Measurements from ENCODE around the gene NEUROG2. TPM values are rescaled to one million over a fixed set of nuclear protein-coding genes. Genes with fewer than 3 reads are reported as not detected.
"Not testable (repeated sequence)": the region's sequence is repeated elsewhere in the genome, so short reads cannot be mapped to it uniquely, and the experiment has no call there.

The NEUROG2 gene
- total RNA-seq, 1 experiment from 2014 or later, result not detected

DNA sequence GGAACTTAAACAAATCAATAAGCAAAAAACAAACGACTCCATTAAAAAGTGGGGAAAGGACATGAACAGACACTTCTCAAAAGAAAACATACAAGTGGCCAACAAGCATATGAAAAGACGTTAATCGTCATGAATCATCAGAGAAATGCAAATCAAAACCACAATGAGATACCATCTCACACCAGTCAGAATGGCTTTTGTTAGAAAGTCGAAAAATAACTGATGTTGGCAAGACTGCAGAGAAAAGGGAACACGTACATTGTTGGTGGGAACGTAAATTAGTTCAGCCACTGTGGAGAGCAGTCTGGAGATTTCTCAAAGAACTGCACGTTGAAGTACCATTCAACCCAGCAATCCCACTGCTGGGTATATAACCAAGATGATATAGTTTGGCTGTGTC lies 23.7 kb downstream of the NEUROG2 start:
- CTCF ChIA-PET, result no interaction called here
- H3K27ac Mint-ChIP-seq (ENCODE audit: unreplicated experiment), result no peak overlapping the region
- H3K36me3 Mint-ChIP-seq (ENCODE audit: insufficient read depth, unreplicated experiment), result no peaks in the 10 kb centered on the region
- no peaks in the 10 kb centered on the region for H3K4me1 Mint-ChIP-seq (ENCODE audit: low read depth, unreplicated experiment)
- H3K4me3 Mint-ChIP-seq (ENCODE audit: low read depth, unreplicated experiment), result no peak overlapping the region
- peaks cover 15% of the 10 kb centered on the region for H3K27me3 Mint-ChIP-seq (ENCODE audit: unreplicated experiment)
- intact Hi-C loops (cut with micrococcal nuclease; ENCODE audit: unreplicated experiment), result no loop called here
- BruUV-seq (replicated peaks), result no TSS peak
- TF ChIP-seq, protein P1, sequence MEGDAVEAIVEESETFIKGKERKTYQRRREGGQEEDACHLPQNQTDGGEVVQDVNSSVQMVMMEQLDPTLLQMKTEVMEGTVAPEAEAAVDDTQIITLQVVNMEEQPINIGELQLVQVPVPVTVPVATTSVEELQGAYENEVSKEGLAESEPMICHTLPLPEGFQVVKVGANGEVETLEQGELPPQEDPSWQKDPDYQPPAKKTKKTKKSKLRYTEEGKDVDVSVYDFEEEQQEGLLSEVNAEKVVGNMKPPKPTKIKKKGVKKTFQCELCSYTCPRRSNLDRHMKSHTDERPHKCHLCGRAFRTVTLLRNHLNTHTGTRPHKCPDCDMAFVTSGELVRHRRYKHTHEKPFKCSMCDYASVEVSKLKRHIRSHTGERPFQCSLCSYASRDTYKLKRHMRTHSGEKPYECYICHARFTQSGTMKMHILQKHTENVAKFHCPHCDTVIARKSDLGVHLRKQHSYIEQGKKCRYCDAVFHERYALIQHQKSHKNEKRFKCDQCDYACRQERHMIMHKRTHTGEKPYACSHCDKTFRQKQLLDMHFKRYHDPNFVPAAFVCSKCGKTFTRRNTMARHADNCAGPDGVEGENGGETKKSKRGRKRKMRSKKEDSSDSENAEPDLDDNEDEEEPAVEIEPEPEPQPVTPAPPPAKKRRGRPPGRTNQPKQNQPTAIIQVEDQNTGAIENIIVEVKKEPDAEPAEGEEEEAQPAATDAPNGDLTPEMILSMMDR (IDR thresholded peaks at IDR 0.05; ENCODE audit: unreplicated experiment), result no peak
- H3K9me3 Mint-ChIP-seq (ENCODE audit: low read depth, unreplicated experiment), result peaks cover 3% of the 10 kb centered on the region
- no peak for DNase-seq

DNA sequence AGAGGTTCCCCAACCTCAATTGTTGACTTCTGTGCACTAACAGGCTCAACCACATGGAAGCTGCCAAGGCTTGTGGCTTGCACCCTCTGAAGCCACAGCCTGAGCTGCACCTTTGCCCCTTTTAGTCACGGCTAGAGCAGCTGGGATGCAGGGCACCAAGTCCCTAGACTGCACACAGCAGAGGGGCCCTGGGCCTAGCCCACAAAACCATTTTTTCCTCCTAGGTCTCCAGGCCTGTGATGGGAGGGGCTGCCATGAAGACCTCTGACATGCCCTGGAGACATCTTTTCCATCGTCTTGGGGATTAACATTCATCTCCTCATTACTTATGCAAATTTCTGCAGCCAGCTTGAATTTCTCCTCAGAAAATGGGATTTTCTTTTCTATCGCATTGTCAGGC lies 25.2 kb downstream of the NEUROG2 start:
- BruUV-seq (replicated peaks); H3K36me3 Mint-ChIP-seq (ENCODE audit: insufficient read depth, unreplicated experiment); intact Hi-C loops (cut with micrococcal nuclease; ENCODE audit: unreplicated experiment): not testable (repeated sequence)

DNA sequence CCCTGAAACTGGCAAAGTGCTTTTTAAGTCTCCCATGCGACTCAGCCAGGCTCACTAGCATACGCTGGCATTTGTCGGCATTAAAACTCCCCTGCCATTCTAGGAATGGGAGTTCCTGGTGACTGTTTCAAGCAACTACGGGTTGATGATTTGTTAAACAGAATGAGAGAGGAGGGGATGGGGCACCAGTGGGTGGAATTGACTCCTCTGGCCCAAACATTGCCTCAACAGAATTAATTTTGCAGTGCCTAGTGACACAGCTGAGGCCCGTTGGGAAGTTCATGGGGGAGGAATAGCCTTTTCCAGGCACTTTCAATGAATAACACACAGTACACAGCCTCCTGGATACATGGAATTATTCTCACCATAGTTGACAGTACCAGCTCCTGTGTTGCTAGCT lies 30.1 kb downstream of the NEUROG2 start:
- TF ChIP-seq, protein P1 (IDR thresholded peaks at IDR 0.05; ENCODE audit: unreplicated experiment), result no peak
- peaks cover 4% of the 10 kb centered on the region for H3K9me3 Mint-ChIP-seq (ENCODE audit: low read depth, unreplicated experiment)
- H3K4me3 Mint-ChIP-seq (ENCODE audit: low read depth, unreplicated experiment), result no peak overlapping the region
- no TSS peak for BruUV-seq (replicated peaks)
- no peak for DNase-seq
- no peaks in the 10 kb centered on the region for H3K27me3 Mint-ChIP-seq (ENCODE audit: unreplicated experiment)
- H3K4me1 Mint-ChIP-seq (ENCODE audit: low read depth, unreplicated experiment), result no peaks in the 10 kb centered on the region
- intact Hi-C loops (cut with micrococcal nuclease; ENCODE audit: unreplicated experiment), result no loop called here
- CTCF ChIA-PET, result no interaction called here
- no peaks in the 10 kb centered on the region for H3K36me3 Mint-ChIP-seq (ENCODE audit: insufficient read depth, unreplicated experiment)
- H3K27ac Mint-ChIP-seq (ENCODE audit: unreplicated experiment), result no peak overlapping the region

More for the DNA sequence above, 25.2 kb downstream of the NEUROG2 start:
- H3K4me3 Mint-ChIP-seq (ENCODE audit: low read depth, unreplicated experiment); CTCF ChIA-PET; H3K9me3 Mint-ChIP-seq (ENCODE audit: low read depth, unreplicated experiment); DNase-seq; H3K27ac Mint-ChIP-seq (ENCODE audit: unreplicated experiment); H3K4me1 Mint-ChIP-seq (ENCODE audit: low read depth, unreplicated experiment): not testable (repeated sequence)
- peaks cover 12% of the 10 kb centered on the region for H3K27me3 Mint-ChIP-seq (ENCODE audit: unreplicated experiment)

DNA sequence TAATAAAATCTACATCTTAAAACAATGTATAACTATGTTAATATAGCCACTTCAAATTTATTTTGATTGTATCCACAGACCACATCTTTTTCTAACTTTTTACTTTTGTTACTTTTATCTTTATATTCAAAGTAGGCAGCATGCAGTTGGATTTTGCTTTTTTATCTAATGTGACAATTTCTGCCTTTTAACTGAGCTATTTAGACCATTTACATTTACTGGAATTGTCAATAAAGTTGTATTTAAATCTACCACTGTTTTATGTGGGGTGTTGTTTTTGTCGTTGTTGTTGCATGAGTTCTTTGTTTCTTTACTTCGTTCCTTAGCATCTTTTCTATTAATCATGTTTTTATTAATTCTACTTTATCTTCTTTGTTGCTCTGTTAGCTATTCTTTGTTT lies 42.0 kb downstream of the NEUROG2 start:
- TF ChIP-seq, protein P1 (IDR thresholded peaks at IDR 0.05; ENCODE audit: unreplicated experiment), result no peak
- no peak overlapping the region for H3K27ac Mint-ChIP-seq (ENCODE audit: unreplicated experiment)
- BruUV-seq (replicated peaks), result no TSS peak
- intact Hi-C loops (cut with micrococcal nuclease; ENCODE audit: unreplicated experiment), result no loop called here
- no peak for DNase-seq
- H3K9me3 Mint-ChIP-seq (ENCODE audit: low read depth, unreplicated experiment), result no peaks in the 10 kb centered on the region
- CTCF ChIA-PET, result no interaction called here
- H3K4me1 Mint-ChIP-seq (ENCODE audit: low read depth, unreplicated experiment), result no peaks in the 10 kb centered on the region
- no peak overlapping the region for H3K4me3 Mint-ChIP-seq (ENCODE audit: low read depth, unreplicated experiment)
- peaks cover 12% of the 10 kb centered on the region for H3K27me3 Mint-ChIP-seq (ENCODE audit: unreplicated experiment)
- no peaks in the 10 kb centered on the region for H3K36me3 Mint-ChIP-seq (ENCODE audit: insufficient read depth, unreplicated experiment)

DNA sequence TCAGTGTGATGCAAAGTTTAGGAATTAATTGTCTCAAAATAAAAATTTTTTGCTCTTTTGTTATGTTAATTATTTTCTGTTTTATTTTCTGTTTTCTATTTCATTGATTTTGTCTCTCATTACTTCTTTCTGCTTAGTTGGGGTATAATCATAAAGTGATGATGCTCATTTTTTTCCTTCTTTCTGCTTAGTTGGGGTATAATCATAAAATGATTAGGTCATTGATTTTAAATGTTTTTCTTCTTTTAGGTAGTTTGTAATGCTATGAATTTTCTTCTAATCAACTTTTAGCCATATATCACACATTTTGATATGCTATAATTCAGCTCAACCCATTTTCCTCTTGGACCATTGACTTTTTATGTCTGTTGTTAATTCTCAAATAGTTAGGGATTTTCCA lies 43.7 kb downstream of the NEUROG2 start:
- H3K4me1 Mint-ChIP-seq (ENCODE audit: low read depth, unreplicated experiment), result no peaks in the 10 kb centered on the region
- no TSS peak for BruUV-seq (replicated peaks)
- H3K27me3 Mint-ChIP-seq (ENCODE audit: unreplicated experiment), result no peaks in the 10 kb centered on the region
- H3K4me3 Mint-ChIP-seq (ENCODE audit: low read depth, unreplicated experiment), result no peak overlapping the region
- no peaks in the 10 kb centered on the region for H3K9me3 Mint-ChIP-seq (ENCODE audit: low read depth, unreplicated experiment)
- intact Hi-C loops (cut with micrococcal nuclease; ENCODE audit: unreplicated experiment), result no loop called here
- TF ChIP-seq, protein P1 (IDR thresholded peaks at IDR 0.05; ENCODE audit: unreplicated experiment), result no peak
- H3K36me3 Mint-ChIP-seq (ENCODE audit: insufficient read depth, unreplicated experiment), result no peaks in the 10 kb centered on the region
- H3K27ac Mint-ChIP-seq (ENCODE audit: unreplicated experiment), result no peak overlapping the region
- CTCF ChIA-PET, result no interaction called here
- no peak for DNase-seq

Other genes with a start within 250 kb of the NEUROG2 start
- gene TIFA, start 230.3 kb downstream of the NEUROG2 start, total RNA-seq (2022), result 6.6 and 9.7 TPM in 2 replicates
- gene ALPK1, start 218.8 kb downstream of the NEUROG2 start, total RNA-seq (2022), result 17.1 and 17.9 TPM in 2 replicates
- gene ZGRF1, start 120.7 kb upstream of the NEUROG2 start, total RNA-seq (2022), result 10.5 and 12.6 TPM in 2 replicates
- gene LARP7, start 121.0 kb upstream of the NEUROG2 start, total RNA-seq (2022), result 22.6 and 27.4 TPM in 2 replicates